Stimulated activated effector memory CD8-positive, alpha-beta T cell treated with anti-CD3 and anti-CD28 coated beads, Interleukin-12 subunit alpha, Interleukin-12 subunit beta, amount 100 ng/mL, for 72 hours (primary cell): Measurements from ENCODE around the gene MLXIP.
A peak's percentile ranks its signal among the peaks of the same experiment; 100 is the strongest.

ENCODE experiments used
- ATAC-seq: fragments of 150-1000 bp; cut with Tn5 transposase; 2 replicates; pipeline ENCODE4 v1.10.0; 2021
- DNase-seq, 2 donors: peaks; one replicate each; pipeline ENCODE4 v3.0.0; 2021 to 2022; ENCODE audit warnings: low spot score in 2 of 2
- H3K27ac Mint-ChIP-seq: one replicate; pipeline ENCODE4 v1.8.0; 2022; ENCODE audit warnings: mild to moderate bottlenecking, mixed read lengths
- H3K36me3 Mint-ChIP-seq: one replicate; pipeline ENCODE4 v1.8.0; 2022; ENCODE audit warnings: mild to moderate bottlenecking, mixed read lengths
- H3K4me1 Mint-ChIP-seq: one replicate; pipeline ENCODE4 v1.8.0; 2022; ENCODE audit warnings: mixed read lengths
- H3K4me3 Mint-ChIP-seq: one replicate; pipeline ENCODE4 v1.8.0; 2022; ENCODE audit warnings: mild to moderate bottlenecking, mixed read lengths
- H3K9me3 Mint-ChIP-seq: one replicate; pipeline ENCODE4 v1.8.0; 2022; ENCODE audit warnings: mixed read lengths

The MLXIP gene

GRCh38 chr12:122148657-122149056 lies 70.1 kb downstream of the MLXIP start:
- H3K4me1 Mint-ChIP-seq = peaks cover 11% of the 10 kb centered on the region
- ATAC-seq (no peak), DNase-seq (no peak)
- no peaks in the 10 kb centered on the region for H3K9me3 Mint-ChIP-seq
- no peak overlapping the region for H3K27ac Mint-ChIP-seq
- H3K4me3 Mint-ChIP-seq = no peak overlapping the region
- no peaks in the 10 kb centered on the region for H3K36me3 Mint-ChIP-seq

DNA sequence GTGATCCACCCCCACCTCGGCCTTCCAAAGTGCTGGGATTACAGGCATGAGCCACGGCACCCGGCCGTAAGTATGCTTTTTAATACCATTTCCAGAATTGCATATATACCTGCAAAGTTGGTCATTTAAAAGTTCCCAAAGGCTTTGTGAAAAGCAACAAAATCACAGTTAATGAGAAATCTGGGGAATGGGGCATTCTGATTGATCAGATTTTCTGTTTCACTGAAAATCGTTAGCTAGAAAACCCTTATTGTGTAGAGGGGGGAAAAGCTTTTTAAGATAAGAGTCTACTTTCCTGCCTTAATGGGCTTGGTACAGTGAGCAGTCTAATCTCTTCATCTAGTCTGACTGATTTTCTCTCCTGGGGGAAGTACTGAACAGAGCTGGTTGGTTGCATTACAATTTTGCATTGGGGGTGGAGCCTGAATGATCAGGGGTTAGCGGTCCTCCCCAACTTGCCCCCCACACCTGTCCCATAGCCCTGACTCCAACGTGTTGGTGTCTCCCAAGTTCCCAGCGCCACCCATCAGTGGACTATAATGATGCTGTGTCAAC lies 71.6 kb downstream of the MLXIP start:
- H3K4me3 Mint-ChIP-seq = no peak overlapping the region
- ATAC-seq = no peak
- H3K9me3 Mint-ChIP-seq = no peaks in the 10 kb centered on the region
- no peak for DNase-seq
- H3K27ac Mint-ChIP-seq = no peak overlapping the region
- no peaks in the 10 kb centered on the region for H3K36me3 Mint-ChIP-seq
- H3K4me1 Mint-ChIP-seq = peaks cover 11% of the 10 kb centered on the region

DNA sequence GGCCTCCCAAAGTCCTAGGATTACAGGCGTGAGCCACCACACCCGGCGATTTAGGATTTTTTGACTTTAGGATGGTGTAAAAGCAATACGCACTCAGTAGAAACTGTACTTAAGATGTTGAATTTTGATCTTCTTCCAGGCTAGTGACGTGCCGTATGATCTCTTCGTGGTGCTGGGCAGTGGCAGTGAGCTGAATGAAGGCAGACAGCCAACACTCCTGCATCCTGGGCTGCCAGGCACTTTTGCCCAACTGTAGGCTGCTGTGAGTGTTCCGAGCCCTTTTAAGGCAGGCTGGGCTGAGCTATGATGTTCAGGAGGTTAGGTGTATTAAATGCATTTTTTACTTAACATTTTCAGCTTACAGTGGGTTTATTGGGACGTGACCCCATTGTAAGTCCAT lies 74.2 kb downstream of the MLXIP start:
- H3K36me3 Mint-ChIP-seq = no peaks in the 10 kb centered on the region
- H3K4me3 Mint-ChIP-seq = no peak overlapping the region
- DNase-seq = no peak
- no peak overlapping the region for H3K27ac Mint-ChIP-seq
- no peaks in the 10 kb centered on the region for H3K9me3 Mint-ChIP-seq
- H3K4me1 Mint-ChIP-seq = peaks cover 11% of the 10 kb centered on the region
- ATAC-seq = no peak

DNA sequence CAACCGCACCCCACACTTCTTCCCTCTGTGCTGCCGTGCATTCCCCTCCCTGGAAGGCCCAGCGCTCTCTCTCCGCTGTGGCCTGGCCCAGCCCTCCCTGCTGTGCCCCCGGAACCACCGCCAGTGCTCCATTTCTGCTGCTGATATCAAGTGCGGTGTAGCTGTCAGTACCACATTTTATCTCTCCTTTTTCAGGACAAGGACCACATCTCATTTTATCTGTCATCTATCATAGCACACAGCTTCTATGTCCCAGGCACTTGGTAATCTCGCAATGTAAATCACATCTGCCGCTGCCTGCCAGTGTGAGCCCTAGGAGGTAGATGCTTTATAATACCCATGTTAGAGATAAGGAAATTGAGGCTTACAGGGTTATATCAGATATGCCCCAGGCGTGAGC lies 77.1 kb downstream of the MLXIP start:
- Mint-ChIP-seq H3K4me1 (no peaks in the 10 kb centered on the region), H3K27ac (no peak overlapping the region), H3K4me3 (no peak overlapping the region)

GRCh38 chr12:122158700-122159285 lies 80.2 kb downstream of the MLXIP start:
- Mint-ChIP-seq H3K4me1 (peaks cover 22% of the 10 kb centered on the region), H3K4me3 (no peak overlapping the region), H3K9me3 (no peaks in the 10 kb centered on the region), H3K27ac (no peak overlapping the region), H3K36me3 (no peaks in the 10 kb centered on the region)
- DNase-seq = no peak
- no peak for ATAC-seq

More for the DNA sequence above, 77.1 kb downstream of the MLXIP start:
- ATAC-seq = no peak
- H3K36me3 Mint-ChIP-seq = no peaks in the 10 kb centered on the region
- H3K9me3 Mint-ChIP-seq = no peaks in the 10 kb centered on the region
- DNase-seq = no peak

GRCh38 chr12:122159882-122160281 lies 81.3 kb downstream of the MLXIP start:
- no peaks in the 10 kb centered on the region for H3K36me3 Mint-ChIP-seq
- no peak for ATAC-seq
- DNase-seq = no peak
- H3K9me3 Mint-ChIP-seq = no peaks in the 10 kb centered on the region
- H3K4me3 Mint-ChIP-seq = no peak overlapping the region
- H3K4me1 Mint-ChIP-seq = peaks cover 23% of the 10 kb centered on the region
- no peak overlapping the region for H3K27ac Mint-ChIP-seq

DNA sequence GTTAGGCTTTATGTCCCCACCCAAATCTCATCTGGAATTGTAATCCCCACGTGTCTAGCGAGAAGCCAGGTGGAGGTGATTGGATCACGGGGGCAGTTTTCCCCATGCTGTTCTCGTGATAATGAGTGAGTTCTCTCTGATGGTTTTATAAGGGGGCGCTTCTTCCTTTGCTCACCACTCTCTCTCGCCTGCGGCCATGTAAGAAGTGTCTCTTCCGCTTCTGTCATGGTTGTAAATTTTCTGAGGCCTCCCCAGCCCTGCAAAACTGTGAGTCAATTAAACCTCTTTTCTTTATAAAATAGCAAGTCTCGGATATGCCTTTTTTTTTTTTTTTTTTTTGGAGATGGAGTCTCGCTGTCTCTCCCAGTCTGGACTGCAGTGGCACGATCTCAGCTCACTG lies 82.2 kb downstream of the MLXIP start:
- no peaks in the 10 kb centered on the region for H3K36me3 Mint-ChIP-seq
- H3K9me3 Mint-ChIP-seq = no peaks in the 10 kb centered on the region
- peaks cover 28% of the 10 kb centered on the region for H3K4me1 Mint-ChIP-seq
- DNase-seq (no peak), ATAC-seq (no peak)
- peak overlapping the region; percentile 5 for H3K27ac Mint-ChIP-seq
- no peak overlapping the region for H3K4me3 Mint-ChIP-seq

- Mint-ChIP-seq H3K9me3 (no peaks in the 10 kb centered on the region), H3K4me3 (peak overlapping the region; percentile 39), H3K36me3 (peaks cover 2% of the 10 kb centered on the region), H3K4me1 (peaks cover 32% of the 10 kb centered on the region), H3K27ac (peak overlapping the region; percentile 43)
- DNase-seq = no peak
- no peak for ATAC-seq
Observed at GRCh38 chr12:122161682-122162081, 83.1 kb downstream of the MLXIP start.

- Mint-ChIP-seq H3K9me3 (no peaks in the 10 kb centered on the region), H3K36me3 (peaks cover 5% of the 10 kb centered on the region), H3K4me3 (peak overlapping the region; percentile 39), H3K27ac (peak overlapping the region; percentile 43), H3K4me1 (peaks cover 39% of the 10 kb centered on the region)
- DNase-seq = no peak
- ATAC-seq = no peak
Observed at GRCh38 chr12:122162976-122163375, 84.4 kb downstream of the MLXIP start.

DNA sequence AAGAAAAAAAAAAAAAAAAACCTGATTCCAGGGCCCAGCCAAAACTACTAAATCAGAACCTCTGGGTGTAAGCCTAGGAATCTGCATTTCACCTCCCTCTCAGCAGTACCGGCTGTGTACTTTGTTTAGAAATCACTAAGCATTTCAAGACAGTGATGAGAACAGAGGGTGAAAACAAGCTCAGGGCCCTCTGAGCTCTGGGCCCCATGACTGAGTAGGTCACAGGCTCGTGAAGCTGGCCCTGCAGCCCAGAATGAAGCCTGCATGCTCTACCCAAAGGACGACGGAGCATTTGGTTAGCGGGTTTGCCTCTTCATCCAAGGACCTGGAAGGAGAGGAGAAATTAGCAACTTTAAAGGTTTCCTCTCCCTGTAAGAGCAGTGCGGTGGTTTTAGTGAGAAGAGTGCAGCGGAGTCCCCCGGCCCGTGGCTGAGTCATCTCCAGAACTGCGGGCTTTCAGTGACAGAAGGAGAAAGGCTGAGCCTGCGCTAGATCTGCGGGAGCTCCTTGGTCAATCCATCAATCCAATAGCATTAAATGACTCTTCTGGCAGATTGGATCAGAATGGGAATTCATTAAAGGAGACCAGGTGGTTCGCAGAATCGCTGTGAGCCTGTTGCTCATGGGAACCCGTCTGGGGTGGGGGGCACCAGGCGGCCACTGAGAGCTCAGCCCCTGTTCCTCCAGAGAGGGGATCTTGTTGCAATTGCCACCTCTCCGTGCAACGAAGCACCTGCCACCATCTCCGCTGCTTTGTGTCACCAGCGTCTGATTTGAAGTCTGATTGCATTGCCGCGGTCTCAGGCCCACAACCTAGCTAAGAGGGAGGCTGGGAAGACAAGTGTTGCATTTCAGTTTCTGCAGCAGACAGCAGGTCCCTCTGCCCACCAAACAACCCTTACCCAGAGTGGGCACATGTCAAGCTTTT lies 88.1 kb downstream of the MLXIP start:
- H3K9me3 Mint-ChIP-seq = no peaks in the 10 kb centered on the region
- peak overlapping the region; percentile 34 for H3K27ac Mint-ChIP-seq
- H3K36me3 Mint-ChIP-seq = peaks cover 5% of the 10 kb centered on the region
- peaks cover 36% of the 10 kb centered on the region for H3K4me1 Mint-ChIP-seq
- H3K4me3 Mint-ChIP-seq = peak overlapping the region; percentile 50
- ATAC-seq = peak; percentile 94
- peak; percentile 36 to 90 for DNase-seq

DNA sequence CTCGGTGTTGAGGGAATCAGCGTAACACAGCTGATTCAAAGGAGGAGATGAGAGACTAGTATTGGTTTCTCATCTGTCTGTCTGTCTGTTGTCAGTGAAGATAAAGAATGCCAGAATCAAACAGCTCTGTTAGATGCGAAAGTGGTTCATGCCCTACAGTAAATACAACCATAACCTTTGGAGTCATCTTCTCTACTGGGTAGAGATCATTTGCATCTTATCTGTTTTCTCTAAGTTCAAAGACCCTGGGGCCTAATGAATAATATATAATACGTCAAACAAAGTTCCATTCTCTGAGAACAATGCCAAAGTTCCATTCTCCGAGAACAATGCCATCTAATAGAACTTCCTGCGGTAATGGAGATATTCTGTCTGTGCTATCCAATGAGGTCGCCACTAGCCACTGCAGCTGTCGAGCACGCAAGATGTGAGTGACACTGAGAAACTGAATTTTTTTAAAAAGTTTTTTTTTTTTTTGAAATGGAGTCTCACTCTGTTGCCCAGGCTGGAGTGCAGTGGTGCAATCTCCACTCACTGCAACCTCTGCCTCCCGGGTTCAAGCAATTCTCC lies 88.9 kb downstream of the MLXIP start:
- Mint-ChIP-seq H3K27ac (no peak overlapping the region), H3K9me3 (no peaks in the 10 kb centered on the region), H3K36me3 (peaks cover 5% of the 10 kb centered on the region), H3K4me1 (peaks cover 28% of the 10 kb centered on the region), H3K4me3 (peak overlapping the region; percentile 50)
- ATAC-seq (peak; percentile 37), DNase-seq (no peak)

- ATAC-seq (no peak), DNase-seq (no peak)
- Mint-ChIP-seq H3K36me3 (peaks cover 5% of the 10 kb centered on the region), H3K27ac (no peak overlapping the region), H3K4me3 (no peak overlapping the region), H3K4me1 (peaks cover 18% of the 10 kb centered on the region), H3K9me3 (no peaks in the 10 kb centered on the region)
Observed at GRCh38 chr12:122168492-122168891, 89.9 kb downstream of the MLXIP start.

DNA sequence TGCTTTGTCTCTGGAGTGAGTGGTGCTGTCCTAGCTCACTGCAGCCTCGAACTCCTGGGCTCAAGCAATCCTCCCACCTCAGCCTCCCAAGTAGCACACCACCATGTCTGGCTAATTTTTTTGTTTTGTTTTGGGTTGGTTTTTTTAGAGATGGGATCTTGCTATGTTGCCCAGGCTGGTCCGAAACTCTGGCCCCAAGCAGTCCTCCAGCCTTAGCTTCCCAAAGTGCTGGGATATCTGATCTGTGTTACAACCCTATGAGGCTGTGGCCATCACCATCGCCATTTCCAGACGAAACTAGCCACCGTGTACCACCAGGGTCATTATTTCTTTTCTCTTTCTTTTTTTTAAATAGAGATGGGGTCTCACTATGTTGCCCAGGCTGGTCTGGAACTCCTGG lies 92.8 kb downstream of the MLXIP start:
- H3K4me3 Mint-ChIP-seq = no peak overlapping the region
- H3K9me3 Mint-ChIP-seq = no peaks in the 10 kb centered on the region
- DNase-seq (no peak), ATAC-seq (no peak)
- H3K36me3 Mint-ChIP-seq = peaks cover 5% of the 10 kb centered on the region
- peaks cover 16% of the 10 kb centered on the region for H3K4me1 Mint-ChIP-seq
- no peak overlapping the region for H3K27ac Mint-ChIP-seq

GRCh38 chr12:122172262-122172939 lies 93.8 kb downstream of the MLXIP start:
- H3K27ac Mint-ChIP-seq = no peak overlapping the region
- H3K9me3 Mint-ChIP-seq = no peaks in the 10 kb centered on the region
- ATAC-seq (no peak), DNase-seq (no peak)
- no peak overlapping the region for H3K4me3 Mint-ChIP-seq
- H3K36me3 Mint-ChIP-seq = no peaks in the 10 kb centered on the region
- peaks cover 6% of the 10 kb centered on the region for H3K4me1 Mint-ChIP-seq

DNA sequence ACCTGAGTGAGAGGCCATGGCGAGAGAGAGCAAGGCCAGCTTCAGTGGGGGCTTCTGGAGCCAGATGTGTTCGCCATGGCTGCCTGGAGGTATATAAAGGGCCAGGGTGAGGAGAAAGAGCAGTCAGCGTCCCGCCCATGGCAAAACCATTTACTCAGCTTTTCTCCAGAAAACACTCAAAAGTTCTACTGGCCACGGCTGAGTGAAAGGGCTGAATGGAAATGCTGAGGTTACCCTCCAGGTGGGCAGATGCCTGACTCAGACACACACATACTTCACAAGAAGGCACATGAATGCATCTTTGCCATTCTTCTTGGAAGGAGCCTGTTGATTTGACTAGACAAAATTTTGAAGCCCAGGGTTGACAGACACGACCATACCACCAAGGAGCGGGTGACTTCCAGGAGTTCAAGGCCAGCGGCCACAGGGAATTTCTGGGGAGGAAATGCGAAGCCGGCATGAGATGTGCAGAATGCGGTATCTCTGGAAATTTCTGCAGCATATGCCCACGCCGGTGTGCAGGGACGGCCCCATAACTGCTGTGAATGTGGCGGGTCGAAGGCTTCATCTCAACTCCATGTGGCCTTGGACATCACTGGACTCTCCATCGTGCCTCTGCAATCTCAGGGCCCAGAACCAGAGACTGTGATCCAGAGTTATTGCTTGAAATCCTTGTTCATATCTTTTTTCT lies 95.7 kb downstream of the MLXIP start, which contains the start of gene IL31:
Gene IL31 (minus strand): TSS at position 67 of the 691 bp plus-strand sequence. CDS start 49 bp downstream, at position 18.
- ATAC-seq (peak; percentile 89), DNase-seq (no peak)
- Mint-ChIP-seq H3K9me3 (no peaks in the 10 kb centered on the region), H3K4me1 (peaks cover 6% of the 10 kb centered on the region), H3K4me3 (no peak within 1 kb of the TSS), H3K27ac (no peak within 1 kb of the TSS), H3K36me3 (no peaks in the 10 kb centered on the region)
